ENCODE results near the gene STPG3. TPM values are rescaled to one million over a fixed set of nuclear protein-coding genes. Genes with fewer than 3 reads are reported as not detected.

The STPG3 gene
- total and polyA plus RNA-seq, 10 donors: not detected

DNA sequence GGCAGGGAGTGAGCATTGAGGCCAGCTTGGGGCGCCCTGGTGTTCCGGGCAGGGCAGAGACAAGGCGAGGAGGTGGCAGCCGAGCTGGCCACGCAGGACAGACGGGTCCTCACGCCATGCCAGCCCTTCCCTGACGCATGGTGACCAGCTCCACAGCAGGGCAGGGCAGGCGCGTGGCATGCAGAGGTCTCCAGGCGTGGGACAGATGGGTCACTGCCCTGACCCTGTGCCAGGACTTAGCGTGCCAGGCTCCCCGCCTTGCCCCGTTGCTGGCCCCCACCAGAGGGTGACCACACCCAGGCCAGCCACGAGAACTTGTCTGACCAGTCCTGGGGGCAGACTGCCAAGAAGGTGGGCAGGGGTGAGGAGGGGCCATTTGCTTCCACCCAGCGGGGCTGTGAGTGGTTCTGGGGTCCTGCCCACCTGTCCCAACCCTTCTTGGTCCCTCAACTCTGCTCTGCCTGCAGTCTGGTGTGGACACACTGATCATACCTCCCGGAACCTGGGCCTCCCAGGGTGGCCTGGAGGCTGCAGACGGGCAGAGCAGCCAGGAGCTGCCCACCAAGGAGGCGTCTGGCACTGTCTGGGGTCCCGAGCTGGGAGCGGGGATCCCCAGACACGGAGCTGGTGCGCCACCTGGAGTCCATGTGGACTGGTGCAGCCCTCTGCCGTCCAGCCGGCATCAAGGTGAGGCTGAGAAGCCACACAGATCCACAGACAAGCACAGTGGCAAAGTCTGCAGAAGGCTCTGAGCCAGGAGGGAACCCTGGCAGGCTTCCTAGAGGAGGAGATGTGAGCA, 23.8 kb upstream of the STPG3 start, which contains the start of gene RNF224:
TSS of gene RNF224 (plus strand) at position 449 of the 799 bp plus-strand sequence. CDS start 834 bp downstream, outside the sequence.
- DNase-seq: peak; percentile 94
- no peak within 1 kb of the TSS for H3K27ac ChIP-seq
- TF ChIP-seq, protein P1, sequence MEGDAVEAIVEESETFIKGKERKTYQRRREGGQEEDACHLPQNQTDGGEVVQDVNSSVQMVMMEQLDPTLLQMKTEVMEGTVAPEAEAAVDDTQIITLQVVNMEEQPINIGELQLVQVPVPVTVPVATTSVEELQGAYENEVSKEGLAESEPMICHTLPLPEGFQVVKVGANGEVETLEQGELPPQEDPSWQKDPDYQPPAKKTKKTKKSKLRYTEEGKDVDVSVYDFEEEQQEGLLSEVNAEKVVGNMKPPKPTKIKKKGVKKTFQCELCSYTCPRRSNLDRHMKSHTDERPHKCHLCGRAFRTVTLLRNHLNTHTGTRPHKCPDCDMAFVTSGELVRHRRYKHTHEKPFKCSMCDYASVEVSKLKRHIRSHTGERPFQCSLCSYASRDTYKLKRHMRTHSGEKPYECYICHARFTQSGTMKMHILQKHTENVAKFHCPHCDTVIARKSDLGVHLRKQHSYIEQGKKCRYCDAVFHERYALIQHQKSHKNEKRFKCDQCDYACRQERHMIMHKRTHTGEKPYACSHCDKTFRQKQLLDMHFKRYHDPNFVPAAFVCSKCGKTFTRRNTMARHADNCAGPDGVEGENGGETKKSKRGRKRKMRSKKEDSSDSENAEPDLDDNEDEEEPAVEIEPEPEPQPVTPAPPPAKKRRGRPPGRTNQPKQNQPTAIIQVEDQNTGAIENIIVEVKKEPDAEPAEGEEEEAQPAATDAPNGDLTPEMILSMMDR (IDR thresholded peaks at IDR 0.05 in 8 of 11, conservative IDR thresholded peaks at IDR 0.05 in 3 of 11): peak; percentile 86 to 98 (median 94)
- TF ChIP-seq POLR2A (IDR thresholded peaks at IDR 0.05) (no peak), POLR2AphosphoS5 (IDR thresholded peaks at IDR 0.05) (peak; percentile 28 to 59 (median 40))
- no peak within 1 kb of the TSS for H3K4me3 ChIP-seq
- no peaks in the 10 kb centered on the region for H3K36me3 ChIP-seq
- 35 to 69% (median 47%) methylated on average over 13 to 25 of the region's 25 CpGs for WGBS, 5 donors
- H3K4me1 ChIP-seq: peaks cover 5 to 36% (median 25%) of the 10 kb centered on the region in 6 donors
- intact Hi-C loops (cut with DNase I; ENCODE audit: low total_unique reads): no loop called here
- H3K9me3 ChIP-seq: no peaks in the 10 kb centered on the region
- H3K27me3 ChIP-seq (replicated peaks in 1 of 7): peaks cover 0 to 62% (median 28%) of the 10 kb centered on the region in 7 donors

DNA sequence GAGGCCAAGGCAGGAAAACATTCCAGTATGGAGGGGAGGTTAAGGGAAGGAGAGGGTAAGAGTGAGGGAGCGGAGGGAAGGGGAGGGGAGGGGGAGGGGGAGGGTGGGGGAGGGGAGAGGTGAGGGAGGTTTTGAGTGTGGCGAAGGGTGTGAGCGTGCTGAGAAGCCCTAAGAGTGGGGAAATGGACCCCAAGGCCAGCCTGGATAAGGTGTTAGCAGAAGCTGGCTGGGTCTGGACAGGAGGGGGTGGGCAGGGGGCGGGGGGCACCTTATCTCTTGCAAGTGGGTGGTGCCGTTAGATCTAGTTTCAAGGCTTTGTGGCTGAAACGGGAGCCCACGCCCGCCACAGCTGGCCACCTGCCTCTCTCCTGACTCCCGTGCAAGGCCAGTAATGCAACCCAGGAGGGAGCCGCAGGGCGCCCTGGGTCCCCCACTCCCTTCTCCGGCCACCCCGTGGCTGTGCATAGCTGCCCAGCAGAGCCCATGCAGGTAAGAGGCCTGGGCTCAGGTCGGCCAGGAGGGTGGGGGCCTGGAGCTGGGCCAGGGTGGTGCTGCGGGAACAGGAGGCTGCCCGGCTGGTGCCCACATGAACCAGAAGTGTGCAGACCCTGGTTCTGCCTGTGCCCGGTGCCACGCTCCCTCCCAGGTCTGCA, 23.1 kb upstream of the STPG3 start:
- H3K36me3 ChIP-seq: no peaks in the 10 kb centered on the region
- peaks cover 0 to 62% (median 30%) of the 10 kb centered on the region in 7 donors for H3K27me3 ChIP-seq (replicated peaks in 1 of 7)
- WGBS, 5 donors: 38 to 47% (median 46%) methylated on average over 7 to 18 of the region's 18 CpGs
- TF ChIP-seq POLR2AphosphoS5 (IDR thresholded peaks at IDR 0.05): peak in 1 of 3 donors; percentile 5
- no peak for TF ChIP-seq POLR2A (IDR thresholded peaks at IDR 0.05)
- H3K27ac ChIP-seq: no peak overlapping the region
- intact Hi-C loops (cut with DNase I; ENCODE audit: low total_unique reads): no loop called here
- H3K9me3 ChIP-seq: no peaks in the 10 kb centered on the region
- H3K4me3 ChIP-seq: no peak overlapping the region
- DNase-seq: no peak
- peaks cover under 1 to 29% (median 18%) of the 10 kb centered on the region in 6 donors for H3K4me1 ChIP-seq

DNA sequence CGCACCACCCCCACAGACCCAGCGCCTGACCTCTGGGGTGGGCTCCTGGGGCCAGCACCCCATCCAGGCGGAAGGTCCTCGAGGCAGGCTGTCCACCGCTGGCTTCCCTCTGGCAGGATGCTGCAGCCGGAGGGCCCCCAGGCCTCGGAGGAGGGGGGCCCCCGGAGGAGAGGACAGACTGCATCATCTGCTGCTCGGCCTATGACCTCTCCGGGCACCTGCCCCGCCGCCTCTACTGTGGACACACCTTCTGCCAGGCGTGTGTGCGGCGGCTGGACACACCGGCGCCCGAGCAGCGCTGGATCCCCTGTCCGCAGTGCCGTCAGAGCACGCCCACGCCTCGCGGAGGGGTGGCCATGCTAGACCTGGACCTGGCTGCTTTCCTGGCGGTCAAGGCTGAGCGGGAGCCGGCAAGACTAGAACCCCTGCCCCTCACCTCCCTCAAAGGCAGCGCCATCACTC, 22.5 kb upstream of the STPG3 start:
- Histone ChIP-seq H3K4me3 (no peak overlapping the region), H3K27me3 (replicated peaks in 1 of 7) (peaks cover 0 to 68% (median 34%) of the 10 kb centered on the region in 7 donors), H3K4me1 (peaks cover 0 to 25% (median 16%) of the 10 kb centered on the region in 6 donors), H3K27ac (no peak overlapping the region), H3K9me3 (no peaks in the 10 kb centered on the region), H3K36me3 (no peaks in the 10 kb centered on the region)
- WGBS, 5 donors: 47 to 75% (median 71%) methylated on average over 5 to 29 of the region's 29 CpGs
- intact Hi-C loops (cut with DNase I; ENCODE audit: low total_unique reads): no loop called here
- DNase-seq: no peak
- TF ChIP-seq POLR2AphosphoS5 (IDR thresholded peaks at IDR 0.05) (peak in 1 of 3 donors; percentile 3), POLR2A (IDR thresholded peaks at IDR 0.05) (no peak)
- TF ChIP-seq, protein P1 (IDR thresholded peaks at IDR 0.05 in 8 of 11, conservative IDR thresholded peaks at IDR 0.05 in 3 of 11): no peak

DNA sequence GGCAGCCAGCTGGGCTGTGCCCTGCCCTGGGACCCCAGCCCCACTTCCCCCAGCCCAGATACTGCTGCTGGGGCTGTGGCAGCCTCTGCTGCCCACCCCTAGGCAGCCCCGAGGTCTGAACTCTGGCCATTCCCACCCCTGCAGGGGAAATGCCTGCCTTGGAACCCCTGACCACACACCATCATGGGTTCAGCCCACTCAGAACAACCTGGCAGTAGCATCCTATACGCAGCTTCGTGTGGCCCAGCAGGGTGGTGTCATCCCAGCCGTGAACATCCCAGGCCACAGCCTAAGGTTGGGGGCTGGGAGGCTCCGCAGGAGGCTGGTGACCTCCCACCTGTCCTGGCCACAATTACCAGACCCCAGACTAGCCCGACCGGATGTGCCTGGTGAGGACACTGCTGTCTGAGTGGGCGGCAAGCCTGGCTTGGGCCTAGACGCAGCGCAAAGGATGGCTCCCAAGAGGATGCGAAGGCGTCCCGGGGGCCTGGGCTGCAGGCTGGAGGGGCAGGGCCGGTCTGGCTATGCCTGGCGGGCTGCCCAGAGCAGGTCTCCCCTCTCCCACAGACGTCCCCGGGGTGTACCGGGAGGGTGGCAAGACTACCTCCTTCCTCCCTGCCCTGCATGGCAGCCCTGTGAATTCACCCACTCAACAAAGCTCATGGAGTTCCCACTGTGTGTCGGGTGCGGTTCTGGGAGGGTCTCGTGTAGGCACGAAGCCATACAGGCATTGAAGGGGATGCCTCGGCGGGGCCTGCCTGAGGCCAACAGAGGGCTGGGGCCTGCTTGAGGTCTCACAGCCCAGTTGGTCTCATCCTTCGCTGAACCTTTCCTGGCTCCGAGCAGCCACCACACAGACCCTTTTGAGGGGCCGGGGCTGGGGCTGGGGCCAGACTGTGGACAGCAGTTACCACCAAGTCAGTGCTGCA, 21.9 kb upstream of the STPG3 start:
- TF ChIP-seq POLR2AphosphoS5 (IDR thresholded peaks at IDR 0.05) (no peak), POLR2A (IDR thresholded peaks at IDR 0.05) (no peak)
- TF ChIP-seq, protein P1 (IDR thresholded peaks at IDR 0.05 in 8 of 11, conservative IDR thresholded peaks at IDR 0.05 in 3 of 11): no peak
- DNase-seq: no peak
- Histone ChIP-seq H3K27me3 (replicated peaks in 1 of 7) (peaks cover 0 to 74% (median 41%) of the 10 kb centered on the region in 7 donors), H3K9me3 (no peaks in the 10 kb centered on the region), H3K27ac (no peak overlapping the region), H3K36me3 (no peaks in the 10 kb centered on the region), H3K4me3 (no peak overlapping the region), H3K4me1 (peaks cover 0 to 22% (median 11%) of the 10 kb centered on the region in 6 donors)
- intact Hi-C loops (cut with DNase I; ENCODE audit: low total_unique reads): no loop called here
- WGBS, 5 donors: 70 to 81% (median 72%) methylated on average over 24 to 27 of the region's 27 CpGs

Measured in spleen (tissue), 11 donors.